Measurements from ENCODE around the gene COL9A3.
A peak's percentile ranks its signal among the peaks of the same experiment; 100 is the strongest.

DNA sequence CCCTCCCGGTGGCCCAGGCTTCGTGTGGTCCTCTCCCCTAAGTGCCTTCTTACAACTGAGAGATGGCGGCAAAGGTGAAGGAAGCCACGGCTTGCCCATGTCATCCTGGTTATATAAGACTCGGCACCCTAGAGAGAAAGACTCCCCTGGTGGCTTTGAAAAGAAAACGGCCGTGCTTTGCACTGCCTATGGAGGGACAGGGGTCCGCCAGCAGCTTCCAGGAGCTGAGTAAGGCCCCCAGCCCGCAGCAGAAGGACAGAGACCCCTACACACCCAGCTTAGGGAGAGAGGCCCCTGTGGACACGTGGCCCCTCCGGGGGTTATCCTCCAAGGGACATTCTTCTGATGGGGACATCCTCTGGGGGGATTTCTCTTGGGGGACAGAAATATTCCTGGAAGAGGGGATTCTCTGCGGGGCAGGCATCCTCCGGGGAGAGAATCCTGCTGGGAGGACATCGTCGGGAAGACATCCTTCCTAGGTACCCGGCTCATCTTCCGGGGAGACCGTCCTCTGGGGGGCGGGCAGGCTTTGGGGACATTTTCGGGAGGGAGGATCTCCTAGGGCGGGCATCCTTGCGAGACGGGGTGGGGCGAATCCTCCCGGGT, 12.7 kb upstream of the COL9A3 start:
- peak; percentile 17 for TF ChIP-seq CTCF (IDR thresholded peaks at IDR 0.05; ENCODE audit: low read length)
- no peak for TF ChIP-seq EZH2 (optimal IDR thresholded peaks at IDR 0.05; ENCODE audit: low read depth, low read length)
- no peak for TF ChIP-seq EZH2phosphoT487 (IDR thresholded peaks at IDR 0.05; ENCODE audit: low read length)

All from MM.1S (cell line).